Measurements from ENCODE around the gene CFL2.

- TF ChIP-seq POLR2A (IDR thresholded peaks at IDR 0.05), result no peak
- no peak for TF ChIP-seq CTCF (IDR thresholded peaks at IDR 0.05)
Observed at GRCh38 chr14:34688470-34689206, 25.8 kb downstream of the CFL2 start.
